ENCODE measurements around the gene RHOB. TPM values are rescaled to one million over a fixed set of nuclear protein-coding genes. Genes with fewer than 3 reads are reported as not detected.

RHOB gene
- total and polyA plus RNA-seq, 2 of the 13 experiments (the other 11 are each of a cell fraction or from before 2014, with no cell fraction given), result 192 to 268 TPM

GRCh38 chr2:20446917-20447436 lies at the start of gene RHOB (continued):
- peak; percentile 93 for TF ChIP-seq ZMYM4 (CRISPR knock-in tag; IDR thresholded peaks at IDR 0.05)
- peak; percentile 70 for TF ChIP-seq BRD4 (CRISPR knock-in tag; IDR thresholded peaks at IDR 0.05)
- no peak for TF ChIP-seq JUNB (CRISPR knock-in tag; IDR thresholded peaks at IDR 0.05; ENCODE audit: borderline replicate concordance)
- TF ChIP-seq AKAP8 (CRISPR knock-in tag; IDR thresholded peaks at IDR 0.05), result no peak; the same call in 1 of the 2 replicates
- peak; percentile 96 for TF ChIP-seq KDM5B (CRISPR knock-in tag; IDR thresholded peaks at IDR 0.05; ENCODE audit: borderline replicate concordance)
- peak; percentile 76; the same call in 1 of the 2 replicates for TF ChIP-seq ZNF616 (CRISPR knock-in tag; IDR thresholded peaks at IDR 0.05; ENCODE audit: low read depth)
- peak; percentile 86 for TF ChIP-seq ZNF12 (CRISPR knock-in tag; IDR thresholded peaks at IDR 0.05)
- TF ChIP-seq ZNF83 (CRISPR knock-in tag; IDR thresholded peaks at IDR 0.05; ENCODE audit: borderline replicate concordance), result no peak; the same call in 1 of the 2 replicates
- no peak; the same call in none of the 2 replicates for TF ChIP-seq ZHX1 (CRISPR knock-in tag; IDR thresholded peaks at IDR 0.05; ENCODE audit: low read depth)
- peak; percentile 99 for TF ChIP-seq KLF6 (CRISPR knock-in tag; IDR thresholded peaks at IDR 0.05)
- no peak for TF ChIP-seq HOXA9 (CRISPR knock-in tag; IDR thresholded peaks at IDR 0.05; ENCODE audit: borderline replicate concordance)
- TF ChIP-seq ZBTB4 (CRISPR knock-in tag; IDR thresholded peaks at IDR 0.05; ENCODE audit: borderline replicate concordance), result no peak; the same call in 1 of the 2 replicates
- TF ChIP-seq NCOA5 (CRISPR knock-in tag; IDR thresholded peaks at IDR 0.05), result no peak
- peak; percentile 100 for TF ChIP-seq POLR2A (IDR thresholded peaks at IDR 0.05; ENCODE audit: insufficient read depth in 1 of 2, low read depth in 2 of 2, low read length in 2 of 2)
- TF ChIP-seq CEBPB (IDR thresholded peaks at IDR 0.05; ENCODE audit: borderline replicate concordance, low read depth, low read length), result no peak
- peak; percentile 81; the same call in 1 of the 2 replicates for TF ChIP-seq ETV6 (CRISPR knock-in tag; conservative IDR thresholded peaks at IDR 0.05)
- TF ChIP-seq NRL (CRISPR knock-in tag; IDR thresholded peaks at IDR 0.05; ENCODE audit: borderline replicate concordance), result peak; percentile 29; the same call in 1 of the 2 replicates
- TF ChIP-seq ZNF556 (CRISPR knock-in tag; IDR thresholded peaks at IDR 0.05; ENCODE audit: borderline replicate concordance), result peak; percentile 64; the same call in 1 of the 2 replicates
- peak; percentile 93 for TF ChIP-seq ELF4 (CRISPR knock-in tag; IDR thresholded peaks at IDR 0.05; ENCODE audit: borderline replicate concordance)
- TF ChIP-seq ARID4A (CRISPR knock-in tag; IDR thresholded peaks at IDR 0.05; ENCODE audit: borderline replicate concordance), result peak; percentile 50; the same call in 1 of the 2 replicates
